Rectal smooth muscle tissue (tissue), 1 donor: ENCODE measurements around the gene POGZ.

ENCODE experiments used
- H3K27ac ChIP-seq: one replicate; pipeline ENCODE4 v1.7.0; 2013; ENCODE audit warnings: low read depth, low read length, inconsistent platforms
- H3K27me3 ChIP-seq: one replicate; pipeline ENCODE4 v1.7.0; 2013; ENCODE audit warnings: low read length; ENCODE audit not compliant: control insufficient read depth, insufficient read depth
- H3K36me3 ChIP-seq: one replicate; pipeline ENCODE4 v1.7.0; 2013; ENCODE audit warnings: low read length; ENCODE audit not compliant: control insufficient read depth, insufficient read depth
- H3K4me1 ChIP-seq: one replicate; pipeline ENCODE4 v1.7.0; 2013; ENCODE audit warnings: low read length; ENCODE audit not compliant: control insufficient read depth, insufficient read depth
- H3K4me3 ChIP-seq: one replicate; pipeline ENCODE4 v1.7.0; 2013; ENCODE audit warnings: low read length
- H3K9ac ChIP-seq: one replicate; pipeline ENCODE4 v1.7.0; 2013; ENCODE audit warnings: low read length

The POGZ gene

GRCh38 chr1:151494741-151495281 lies 35.5 kb upstream of the POGZ start:
- Histone ChIP-seq H3K4me3 (no peak overlapping the region), H3K9ac (no peak overlapping the region), H3K27ac (no peak overlapping the region), H3K36me3 (no peaks in the 10 kb centered on the region), H3K4me1 (no peaks in the 10 kb centered on the region), H3K27me3 (no peaks in the 10 kb centered on the region)

- no peaks in the 10 kb centered on the region for H3K36me3 ChIP-seq
- no peaks in the 10 kb centered on the region for H3K4me1 ChIP-seq
- no peak overlapping the region for H3K4me3 ChIP-seq
- H3K9ac ChIP-seq, result no peak overlapping the region
- no peak overlapping the region for H3K27ac ChIP-seq
- H3K27me3 ChIP-seq, result no peaks in the 10 kb centered on the region
Measured at GRCh38 chr1:151493042-151493441, 33.7 kb upstream of the POGZ start.

- H3K9ac ChIP-seq, result no peak overlapping the region
- H3K27me3 ChIP-seq, result no peaks in the 10 kb centered on the region
- no peaks in the 10 kb centered on the region for H3K36me3 ChIP-seq
Measured at GRCh38 chr1:151492120-151492519, 32.8 kb upstream of the POGZ start.

GRCh38 chr1:151491641-151492040 lies 32.3 kb upstream of the POGZ start:
- Histone ChIP-seq H3K9ac (no peak overlapping the region), H3K36me3 (no peaks in the 10 kb centered on the region), H3K4me3 (no peak overlapping the region), H3K4me1 (no peaks in the 10 kb centered on the region), H3K27ac (no peak overlapping the region), H3K27me3 (no peaks in the 10 kb centered on the region)

More at GRCh38 chr1:151492120-151492519, 32.8 kb upstream of the POGZ start:
- H3K4me3 ChIP-seq, result no peak overlapping the region
- H3K4me1 ChIP-seq, result no peaks in the 10 kb centered on the region
- H3K27ac ChIP-seq, result no peak overlapping the region

GRCh38 chr1:151486557-151486956 lies 27.3 kb upstream of the POGZ start:
- Histone ChIP-seq H3K4me3 (no peak overlapping the region), H3K4me1 (no peaks in the 10 kb centered on the region), H3K27ac (no peak overlapping the region), H3K9ac (no peak overlapping the region), H3K36me3 (no peaks in the 10 kb centered on the region), H3K27me3 (no peaks in the 10 kb centered on the region)

- H3K27me3 ChIP-seq, result no peaks in the 10 kb centered on the region
- H3K4me3 ChIP-seq, result no peak overlapping the region
- H3K36me3 ChIP-seq, result no peaks in the 10 kb centered on the region
- no peak overlapping the region for H3K9ac ChIP-seq
- H3K4me1 ChIP-seq, result no peaks in the 10 kb centered on the region
- H3K27ac ChIP-seq, result no peak overlapping the region
Measured at GRCh38 chr1:151485685-151486255, 26.5 kb upstream of the POGZ start.

- Histone ChIP-seq H3K27me3 (no peaks in the 10 kb centered on the region), H3K9ac (no peak overlapping the region), H3K4me3 (no peak overlapping the region), H3K4me1 (no peaks in the 10 kb centered on the region), H3K36me3 (no peaks in the 10 kb centered on the region), H3K27ac (no peak overlapping the region)
Measured at GRCh38 chr1:151482017-151482416, 22.7 kb upstream of the POGZ start.

GRCh38 chr1:151479462-151479861 lies 20.2 kb upstream of the POGZ start:
- H3K4me3 ChIP-seq, result no peak overlapping the region
- no peak overlapping the region for H3K27ac ChIP-seq
- H3K4me1 ChIP-seq, result no peaks in the 10 kb centered on the region
- H3K36me3 ChIP-seq, result no peaks in the 10 kb centered on the region
- no peak overlapping the region for H3K9ac ChIP-seq
- H3K27me3 ChIP-seq, result no peaks in the 10 kb centered on the region

GRCh38 chr1:151478923-151479322 lies 19.6 kb upstream of the POGZ start:
- H3K27ac ChIP-seq, result no peak overlapping the region
- no peak overlapping the region for H3K4me3 ChIP-seq
- H3K9ac ChIP-seq, result no peak overlapping the region
- H3K36me3 ChIP-seq, result no peaks in the 10 kb centered on the region
- no peaks in the 10 kb centered on the region for H3K27me3 ChIP-seq
- H3K4me1 ChIP-seq, result no peaks in the 10 kb centered on the region

GRCh38 chr1:151478140-151478812 lies 19.0 kb upstream of the POGZ start:
- H3K27me3 ChIP-seq, result no peaks in the 10 kb centered on the region
- H3K36me3 ChIP-seq, result no peaks in the 10 kb centered on the region
- H3K4me3 ChIP-seq, result no peak overlapping the region
- no peak overlapping the region for H3K27ac ChIP-seq
- no peak overlapping the region for H3K9ac ChIP-seq
- H3K4me1 ChIP-seq, result no peaks in the 10 kb centered on the region

- Histone ChIP-seq H3K4me1 (no peaks in the 10 kb centered on the region), H3K4me3 (no peak overlapping the region), H3K27ac (no peak overlapping the region), H3K36me3 (no peaks in the 10 kb centered on the region), H3K27me3 (no peaks in the 10 kb centered on the region), H3K9ac (no peak overlapping the region)
Measured at GRCh38 chr1:151477066-151477465, 17.8 kb upstream of the POGZ start.

GRCh38 chr1:151476083-151476482 lies 16.8 kb upstream of the POGZ start:
- Histone ChIP-seq H3K27me3 (no peaks in the 10 kb centered on the region), H3K27ac (no peak overlapping the region), H3K9ac (no peak overlapping the region), H3K4me1 (no peaks in the 10 kb centered on the region), H3K36me3 (no peaks in the 10 kb centered on the region), H3K4me3 (no peak overlapping the region)

GRCh38 chr1:151475175-151475574 lies 15.9 kb upstream of the POGZ start:
- no peaks in the 10 kb centered on the region for H3K27me3 ChIP-seq

More at GRCh38 chr1:151475175-151475574, 15.9 kb upstream of the POGZ start:
- no peak overlapping the region for H3K4me3 ChIP-seq
- H3K4me1 ChIP-seq, result no peaks in the 10 kb centered on the region
- H3K9ac ChIP-seq, result no peak overlapping the region
- H3K27ac ChIP-seq, result no peak overlapping the region
- H3K36me3 ChIP-seq, result no peaks in the 10 kb centered on the region
